HCT116 (cell line): ENCODE measurements around the gene ST6GALNAC2. TPM values are rescaled to one million over a fixed set of nuclear protein-coding genes. Genes with fewer than 3 reads are reported as not detected.

Experiments used
- ATAC-seq: fragments of 200-7000 bp; cut with Tn5 transposase; 2 replicates; pipeline ENCODE4 v1.9.1; 2020; ENCODE audit warnings: mild to moderate bottlenecking, moderate library complexity
- BruUV-seq: library from RNA; stranded (reverse); fragments of 400-500 nt; replicated peaks from 2 replicates; lab custom pipeline; 2021; lab: Mats Ljungman, UMichigan
- CTCF ChIA-PET: fragments of 300-600 bp; sonication (Branson Sonifier 250); formaldehyde crosslinking; loops from one replicate; lab custom pipeline; 2021; ENCODE audit warnings: antibody characterized with exemption; lab: Charles Lee
- POLR2A ChIA-PET: fragments of 300-600, 350-600 bp; sonication (Branson Sonifier 250); formaldehyde crosslinking; loops from one replicate; lab custom pipeline; 2021; ENCODE audit warnings: antibody characterized with exemption; lab: Charles Lee
- RAD21 ChIA-PET, 2 experiments: fragments of 300-600 bp; sonication (Branson Sonifier 250); formaldehyde crosslinking; loops; one replicate each; lab custom pipeline; 2023; ENCODE audit warnings: low total read pairs in 2 of 2; ENCODE audit not compliant: uncharacterized antibody in 2 of 2, unreplicated experiment in 2 of 2, low non-redundant PET in 1 of 2; lab: Charles Lee
- DNase-seq: peaks from one replicate; pipeline ENCODE4 v3.0.0-alpha.2; 2010; ENCODE audit warnings: low read depth, low spot score
- H2AFZ ChIP-seq: fragments of 200-600 bp; shearing (Covaris generic), sonication (generic); 2 replicates; pipeline ENCODE4 v1.6.1; 2017; ENCODE audit warnings: low read depth, mixed run types, mixed read lengths, antibody characterized with exemption, low read length; ENCODE audit not compliant: poor library complexity, severe bottlenecking
- H3K27ac ChIP-seq: 2 replicates; pipeline ENCODE4 v1.5.1; 2012; ENCODE audit warnings: low read depth, low read length
- H3K27me3 ChIP-seq: fragments of 200-600 bp; sonication (generic); 2 replicates; pipeline ENCODE4 v1.6.1; 2016; ENCODE audit warnings: mixed run types, low read length, mixed read lengths; ENCODE audit not compliant: insufficient read depth
- H3K36me3 ChIP-seq, 2 experiments: fragments of 200-500 bp in 1 of 2; fragments of 200-600 bp in 1 of 2; sonication (Bioruptor generic) in 1 of 2; sonication (generic) in 1 of 2; 2 replicates each; pipeline versions ENCODE4 v1.5.1 to v1.6.1; 2014 to 2016; ENCODE audit warnings: low read length in 2 of 2, inconsistent platforms in 1 of 2, mixed read lengths in 1 of 2, mixed run types in 1 of 2; ENCODE audit not compliant: insufficient read depth in 2 of 2, control insufficient read depth in 1 of 2
- H3K4me1 ChIP-seq, 2 experiments: fragments of 200-600 bp in 1 of 2; sonication (generic) in 1 of 2; 2 replicates each; pipeline versions ENCODE4 v1.5.1 to v1.6.1; 2012 to 2017; ENCODE audit warnings: low read length in 2 of 2, inconsistent platforms in 1 of 2, mild to moderate bottlenecking in 1 of 2, mixed read lengths in 1 of 2, mixed run types in 1 of 2, moderate library complexity in 1 of 2; ENCODE audit not compliant: insufficient read depth in 2 of 2, control insufficient read depth in 1 of 2
- H3K4me2 ChIP-seq: fragments of 200-600 bp; sonication (generic); 2 replicates; pipeline ENCODE4 v1.6.1; 2017; ENCODE audit warnings: mixed run types, low read length, mixed read lengths
- H3K4me3 ChIP-seq, 2 experiments: fragments of 200-600 bp in 1 of 2; sonication (generic) in 1 of 2; replicated peaks in 1 of 2; 2 replicates each; pipeline ENCODE4 v1.5.1; 2011 to 2016; ENCODE audit warnings: low read length in 2 of 2, control low read depth in 1 of 2, low read depth in 1 of 2, mild to moderate bottlenecking in 1 of 2, mixed read lengths in 1 of 2, mixed run types in 1 of 2
- H3K79me2 ChIP-seq: fragments of 200-600 bp; sonication (generic); 2 replicates; pipeline ENCODE4 v1.6.1; 2017; ENCODE audit warnings: mild to moderate bottlenecking, mixed run types, low read length, moderate library complexity, mixed read lengths; ENCODE audit not compliant: insufficient read depth
- H3K9ac ChIP-seq: fragments of 200-600 bp; sonication (generic); 2 replicates; pipeline ENCODE4 v1.6.1; 2016; ENCODE audit warnings: low read length, mixed read lengths
- H3K9me2 ChIP-seq: fragments of 200-600 bp; sonication (generic), shearing (Covaris generic); 2 replicates; pipeline ENCODE4 v1.6.1; 2017; ENCODE audit warnings: mixed run types, mild to moderate bottlenecking, moderate library complexity; ENCODE audit not compliant: insufficient read depth
- H3K9me3 ChIP-seq, 2 experiments: fragments of 200-500 bp in 1 of 2; fragments of 200-600 bp in 1 of 2; sonication (Bioruptor generic) in 1 of 2; sonication (generic) in 1 of 2; 2 replicates each; pipeline ENCODE4 v1.6.1; 2014 to 2017; ENCODE audit warnings: low read length in 2 of 2, mixed read lengths in 2 of 2, inconsistent platforms in 1 of 2, low read depth in 1 of 2, mild to moderate bottlenecking in 1 of 2, mixed run types in 1 of 2, moderate library complexity in 1 of 2; ENCODE audit not compliant: control insufficient read depth in 1 of 2, insufficient read depth in 1 of 2
- H4K20me1 ChIP-seq: fragments of 200-600 bp; sonication (generic), shearing (Covaris generic); 2 replicates; pipeline ENCODE4 v1.6.1; 2017; ENCODE audit warnings: mixed run types, mild to moderate bottlenecking, moderate library complexity; ENCODE audit not compliant: insufficient read depth
- ATF3 ChIP-seq: IDR thresholded peaks from 2 replicates; pipeline ENCODE4 v1.6.1; 2012
- CBX3 ChIP-seq: IDR thresholded peaks from 2 replicates; pipeline ENCODE4 v1.6.1; 2012; ENCODE audit warnings: low read depth
- CEBPB ChIP-seq: IDR thresholded peaks from 2 replicates; pipeline ENCODE4 v1.6.1; 2012; ENCODE audit warnings: low read depth
- CTCF ChIP-seq, 3 experiments: fragments of 200-600 bp in 1 of 3; sonication (generic) in 1 of 3; IDR thresholded peaks in 2 of 3; conservative IDR thresholded peaks in 1 of 3; 2 replicates each; pipeline ENCODE4 v1.5.1; 2012 to 2017; ENCODE audit warnings: low read depth in 2 of 3, low read length in 2 of 3, antibody characterized with exemption in 1 of 3, borderline replicate concordance in 1 of 3, control low read depth in 1 of 3, mild to moderate bottlenecking in 1 of 3, mixed read lengths in 1 of 3, mixed run types in 1 of 3, moderate library complexity in 1 of 3; ENCODE audit not compliant: insufficient read depth in 1 of 3
- EGR1 ChIP-seq: IDR thresholded peaks from 2 replicates; pipeline ENCODE4 v1.6.1; 2012; ENCODE audit warnings: low read depth
- ELF1 ChIP-seq: IDR thresholded peaks from 2 replicates; pipeline ENCODE4 v1.6.1; 2012; ENCODE audit warnings: low read depth, borderline replicate concordance
- EZH2 ChIP-seq: fragments of 200-600 bp; sonication (generic); IDR thresholded peaks from 2 replicates; pipeline ENCODE4 v1.6.1; 2017; ENCODE audit warnings: antibody characterized with exemption, mixed run types
- EZH2phosphoT487 ChIP-seq: fragments of 200-600 bp; IDR thresholded peaks from 2 replicates; pipeline ENCODE4 v1.6.1; 2018; ENCODE audit warnings: antibody characterized with exemption, borderline replicate concordance
- JUND ChIP-seq: IDR thresholded peaks from 2 replicates; pipeline ENCODE4 v1.6.1; 2012
- MAX ChIP-seq: IDR thresholded peaks from 2 replicates; pipeline ENCODE4 v1.6.1; 2012
- POLR2AphosphoS5 ChIP-seq: IDR thresholded peaks from 2 replicates; pipeline ENCODE4 v1.6.1; 2011; ENCODE audit warnings: mild to moderate bottlenecking, low read depth, low read length, moderate library complexity
- RAD21 ChIP-seq: IDR thresholded peaks from 2 replicates; pipeline ENCODE4 v1.6.1; 2012; ENCODE audit warnings: low read depth, mild to moderate bottlenecking
- SIN3A ChIP-seq: IDR thresholded peaks from 2 replicates; pipeline ENCODE4 v1.6.1; 2012; ENCODE audit warnings: low read depth
- SRF ChIP-seq: IDR thresholded peaks from 2 replicates; pipeline ENCODE4 v1.6.1; 2012; ENCODE audit warnings: low read depth
- YY1 ChIP-seq: IDR thresholded peaks from 2 replicates; pipeline ENCODE4 v1.6.1; 2011; ENCODE audit warnings: low read length, low read depth, moderate library complexity, mild to moderate bottlenecking; ENCODE audit not compliant: insufficient replicate concordance; ENCODE audit errors: extremely low read depth
- ZFX ChIP-seq: fragments of 450-650 bp; IDR thresholded peaks from 2 replicates; pipeline ENCODE4 v1.6.1; 2017
- ZNF274 ChIP-seq: fragments of 200-500 bp; sonication (Bioruptor generic); IDR thresholded peaks from 2 replicates; pipeline ENCODE4 v1.6.1; 2014; ENCODE audit warnings: mild to moderate bottlenecking, low read depth, low read length, inconsistent platforms
- intact Hi-C: fragments of 100-400 bp; cut with micrococcal nuclease; formaldehyde crosslinking; loops from 2 replicates; pipeline ENCODE4 v1.10.0; 2022
- total RNA-seq: library from RNA; stranded (reverse); gene quantifications from one replicate; pipeline ENCODE4 v1.2.1, GENCODE V29; 2021; ENCODE audit not compliant: unreplicated experiment

ST6GALNAC2 gene
- total RNA-seq, 1 experiment from 2014 or later, result 14.7 TPM

DNA sequence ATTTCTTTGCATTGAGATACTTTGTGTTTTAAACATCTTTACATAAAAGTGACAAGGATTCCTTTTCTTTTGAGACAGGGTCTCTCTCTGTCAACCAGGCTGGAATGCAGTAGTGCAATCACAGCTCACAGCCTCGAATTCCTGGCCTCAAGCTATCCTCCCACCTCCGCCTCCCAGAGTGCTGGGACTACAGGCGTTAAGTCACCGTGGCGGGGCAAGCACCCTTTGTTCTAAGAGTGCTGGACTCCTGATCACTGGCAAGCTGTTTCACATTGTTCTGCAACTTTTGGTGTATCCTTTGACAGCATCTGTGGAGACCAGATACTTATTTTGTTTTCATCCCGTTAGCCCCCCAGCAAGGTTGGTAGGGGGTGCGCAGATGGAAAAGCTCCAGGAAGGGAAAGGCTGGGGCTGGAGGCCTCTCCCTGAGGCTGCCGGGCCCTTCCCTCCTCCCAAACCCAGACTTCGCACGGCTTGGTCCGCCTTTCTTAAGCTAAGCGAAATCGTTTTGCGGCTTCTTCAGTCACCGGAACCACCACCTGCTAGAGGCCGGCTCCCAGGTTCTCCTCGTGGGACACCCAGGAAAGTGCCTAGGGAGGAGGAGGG lies 1.1 kb downstream of the ST6GALNAC2 start:
- H3K4me1 ChIP-seq, result peaks cover 21 to 45% of the 10 kb centered on the region in 2 experiments
- peak overlapping the region; percentile 80; the same call in 1 of the 2 replicates for H3K27ac ChIP-seq
- ChIA-PET RAD21 (no interaction called here), POLR2A (interaction anchor here (0.6 to 1.8 kb wide), 3 partner anchors 9 to 38 kb away, joined by 3 to 10 read pairs (median 4); no protein-coding TSS in a partner anchor), CTCF (interaction anchor here (0.9 kb wide), 1 partner anchor 39 kb away, joined by 4 read pairs; no protein-coding TSS in a partner anchor)
- H3K79me2 ChIP-seq, result no peaks in the 10 kb centered on the region; the same call in 1 of the 2 replicates
- DNase-seq (no peak), ATAC-seq (no peak; the same call in none of the 2 replicates)
- no peaks in the 10 kb centered on the region for H4K20me1 ChIP-seq
- no peaks in the 10 kb centered on the region for H3K27me3 ChIP-seq
- intact Hi-C loops, result no loop called here
- no peaks in the 10 kb centered on the region for H3K36me3 ChIP-seq
- H3K9me2 ChIP-seq, result no peaks in the 10 kb centered on the region
- H3K4me3 ChIP-seq, result peak overlapping the region; percentile 68 to 87
- peak overlapping the region; percentile 99 for H3K4me2 ChIP-seq
- H3K9ac ChIP-seq, result peak overlapping the region; percentile 86
- H2AFZ ChIP-seq, result no peak overlapping the region
- no TSS peak for BruUV-seq
- TF ChIP-seq MAX (peak; percentile 41; the same call in 1 of the 2 replicates), EZH2phosphoT487 (no peak)
- no peaks in the 10 kb centered on the region for H3K9me3 ChIP-seq

DNA sequence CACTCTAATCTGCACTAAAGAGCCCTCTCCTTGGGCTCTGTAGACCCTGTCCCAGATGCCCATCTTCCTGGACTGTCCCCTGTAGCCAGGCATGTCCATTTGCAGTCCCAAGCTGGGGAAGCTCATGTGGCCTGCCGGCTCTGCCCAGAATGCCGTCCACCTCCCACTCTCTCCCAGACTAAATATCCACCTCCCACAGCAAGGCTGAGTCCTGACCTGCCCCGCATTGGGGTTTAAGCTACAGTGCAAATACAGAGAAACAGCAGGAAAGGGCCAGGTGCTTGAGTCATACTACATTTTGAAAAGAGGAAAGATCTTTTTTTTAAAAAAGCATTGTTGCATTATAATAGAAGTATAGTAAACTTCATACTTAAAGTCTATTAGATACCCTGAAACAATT lies 3.0 kb downstream of the ST6GALNAC2 start:
- Histone ChIP-seq H3K36me3 (no peaks in the 10 kb centered on the region), H3K4me1 (peaks cover 21 to 48% of the 10 kb centered on the region in 2 experiments), H3K9me2 (no peaks in the 10 kb centered on the region), H3K79me2 (no peaks in the 10 kb centered on the region; the same call in 1 of the 2 replicates), H4K20me1 (no peaks in the 10 kb centered on the region), H3K27ac (no peak overlapping the region), H3K4me3 (no peak overlapping the region), H3K27me3 (no peaks in the 10 kb centered on the region), H2AFZ (no peak overlapping the region), H3K9ac (no peak overlapping the region), H3K4me2 (no peak overlapping the region), H3K9me3 (no peaks in the 10 kb centered on the region)
- POLR2A ChIA-PET, result interaction anchor here (0.6 kb wide), 1 partner anchor 16 kb away, joined by 3 read pairs; no protein-coding TSS in a partner anchor
- CTCF ChIA-PET, result interaction anchor here (0.7 kb wide), 1 partner anchor 155 kb away, joined by 3 read pairs; the partner anchor contains the start of gene MFSD11
- no peak for DNase-seq
- intact Hi-C loops, result no loop called here
- ATAC-seq, result no peak
- RAD21 ChIA-PET, result no interaction called here
- no peak for TF ChIP-seq POLR2AphosphoS5
- TF ChIP-seq SIN3A, result no peak
- TF ChIP-seq EZH2, result no peak
- TF ChIP-seq ZNF274, result no peak
- TF ChIP-seq EGR1, result no peak
- TF ChIP-seq RAD21, result no peak
- no peak for TF ChIP-seq MAX
- TF ChIP-seq ATF3, result no peak
- no peak for TF ChIP-seq CBX3
- no peak for TF ChIP-seq EZH2phosphoT487
- no peak for TF ChIP-seq SRF
- no peak for TF ChIP-seq ELF1
- TF ChIP-seq YY1, result no peak
- no peak for TF ChIP-seq JUND
- TF ChIP-seq CEBPB, result no peak
- TF ChIP-seq CTCF (IDR thresholded peaks at IDR 0.05 in 2 of 3, conservative IDR thresholded peaks at IDR 0.05 in 1 of 3; ENCODE audit: borderline replicate concordance in 1 of 3, insufficient read depth in 1 of 3, low read depth in 2 of 3, low read length in 2 of 3), result no peak
- no peak for TF ChIP-seq ZFX
- BruUV-seq, result no TSS peak
